H1 (cell line): Measurements from ENCODE around the gene CPLX1. TPM values are rescaled to one million over a fixed set of nuclear protein-coding genes. Genes with fewer than 3 reads are reported as not detected.
A peak's percentile ranks its signal among the peaks of the same experiment; 100 is the strongest.

Experiments
- CTCF ChIA-PET: fragments of 300-600 bp; sonication (Branson Sonifier 250); formaldehyde crosslinking; loops from one replicate; lab custom pipeline; 2021; ENCODE audit not compliant: partially characterized antibody; lab: Charles Lee
- POLR2A ChIA-PET: fragments of 300-600 bp; sonication (Branson Sonifier 250); formaldehyde crosslinking; loops from one replicate; lab custom pipeline; 2021; ENCODE audit warnings: inconsistent platforms; ENCODE audit not compliant: partially characterized antibody; lab: Charles Lee
- DNase-seq, 2 experiments: peaks; one replicate each; pipeline versions ENCODE4 v3.0.0 to v3.0.0-alpha.2; 2010 to 2022; ENCODE audit warnings: low spot score in 2 of 2, low read depth in 1 of 2, mixed read lengths in 1 of 2
- FAIRE-seq: peaks from 2 replicates; lab custom pipeline; 2011; peaks lifted over from hg19 to GRCh38; lab: Jason Lieb, UNC
- H2AFZ ChIP-seq: 2 replicates; pipeline ENCODE4 v1.8.1; 2012; ENCODE audit warnings: low read length, inconsistent platforms
- H2AK5ac ChIP-seq: 2 replicates; pipeline ENCODE4 v1.6.1; 2013; ENCODE audit warnings: low read depth, low read length
- H2BK120ac ChIP-seq: replicated peaks from 2 replicates; pipeline ENCODE3; 2013; ENCODE audit warnings: low read depth, low read length, inconsistent platforms
- H2BK12ac ChIP-seq: 2 replicates; pipeline ENCODE4 v1.6.1; 2013; ENCODE audit warnings: low read depth, low read length
- H2BK15ac ChIP-seq: 2 replicates; pipeline ENCODE4 v1.6.1; 2013; ENCODE audit warnings: low read length
- H2BK20ac ChIP-seq: 2 replicates; pipeline ENCODE4 v1.6.1; 2013; ENCODE audit warnings: low read length
- H2BK5ac ChIP-seq: 2 replicates; pipeline ENCODE4 v1.6.1; 2013; ENCODE audit warnings: low read depth, low read length
- H3K14ac ChIP-seq: 2 replicates; pipeline ENCODE4 v1.6.1; 2013; ENCODE audit warnings: inconsistent platforms; ENCODE audit not compliant: insufficient read length
- H3K18ac ChIP-seq: 2 replicates; pipeline ENCODE4 v1.6.1; 2013; ENCODE audit warnings: low read length; ENCODE audit errors: extremely low read depth
- H3K23ac ChIP-seq: 2 replicates; pipeline ENCODE4 v1.6.1; 2013; ENCODE audit warnings: inconsistent platforms; ENCODE audit not compliant: insufficient read length
- H3K23me2 ChIP-seq: 2 replicates; pipeline ENCODE4 v1.6.1; 2013; ENCODE audit warnings: low read depth, low read length
- H3K27ac ChIP-seq: 2 replicates; pipeline ENCODE4 v1.6.1; 2011; ENCODE audit warnings: low read depth, low read length, inconsistent platforms
- H3K27me3 ChIP-seq, 4 experiments: replicated peaks in 1 of 4; 1 replicate in 1 of 4; 2 replicates in 3 of 4; pipeline versions ENCODE4 v1.6.1 to v1.8.1; 2011 to 2013; ENCODE audit warnings: low read length in 3 of 4, mild to moderate bottlenecking in 3 of 4, inconsistent platforms in 2 of 4, mixed read lengths in 2 of 4, moderate library complexity in 1 of 4; ENCODE audit not compliant: control insufficient read depth in 3 of 4, insufficient read depth in 3 of 4; ENCODE audit errors: extremely low read depth in 1 of 4
- H3K36me3 ChIP-seq, 4 experiments: 2 replicates each; pipeline versions ENCODE4 v1.6.1 to v1.8.1; 2011 to 2013; ENCODE audit warnings: mild to moderate bottlenecking in 4 of 4, low read length in 3 of 4, moderate library complexity in 2 of 4, control low read depth in 1 of 4, inconsistent platforms in 1 of 4; ENCODE audit not compliant: insufficient read depth in 4 of 4, control insufficient read depth in 2 of 4
- H3K4ac ChIP-seq: replicated peaks from 2 replicates; pipeline ENCODE3; 2013; ENCODE audit warnings: low read length, low read depth, mixed read lengths, inconsistent platforms; ENCODE audit not compliant: insufficient read length
- H3K4me1 ChIP-seq, 4 experiments: replicated peaks in 1 of 4; 1 replicate in 1 of 4; 2 replicates in 3 of 4; pipeline versions ENCODE4 v1.6.1 to v1.8.1; 2011 to 2013; ENCODE audit warnings: low read length in 3 of 4, inconsistent platforms in 2 of 4, mixed read lengths in 1 of 4; ENCODE audit not compliant: insufficient read depth in 4 of 4, control insufficient read depth in 3 of 4
- H3K4me2 ChIP-seq, 2 experiments: 2 replicates each; pipeline versions ENCODE4 v1.6.1 to v1.8.1; 2011 to 2013; ENCODE audit warnings: low read depth in 2 of 2, low read length in 2 of 2, control low read depth in 1 of 2, inconsistent platforms in 1 of 2, mild to moderate bottlenecking in 1 of 2; ENCODE audit not compliant: insufficient read depth in 1 of 2
- H3K4me3 ChIP-seq, 4 experiments: fragments of 200-600, 300-600 bp in 1 of 4; sonication (generic), shearing (Covaris generic), sonication (Bioruptor Twin) in 1 of 4; 2 replicates each; pipeline versions ENCODE4 v1.5.1 to v1.8.1; 2011 to 2016; ENCODE audit warnings: low read length in 4 of 4, low read depth in 3 of 4, control low read depth in 2 of 4, inconsistent platforms in 2 of 4, mild to moderate bottlenecking in 2 of 4, mixed read lengths in 1 of 4, moderate library complexity in 1 of 4; ENCODE audit not compliant: insufficient read depth in 2 of 4; ENCODE audit errors: extremely low read depth in 1 of 4
- H3K56ac ChIP-seq: replicated peaks from 2 replicates; pipeline ENCODE3; 2013; ENCODE audit warnings: low read depth, mild to moderate bottlenecking, mixed read lengths, low read length, inconsistent platforms; ENCODE audit not compliant: insufficient read length
- H3K79me1 ChIP-seq: 2 replicates; pipeline ENCODE4 v1.6.1; 2013; ENCODE audit warnings: low read depth, low read length, control low read depth
- H3K79me2 ChIP-seq, 2 experiments: 2 replicates each; pipeline versions ENCODE4 v1.6.1 to v1.8.1; 2012 to 2013; ENCODE audit warnings: low read length in 2 of 2, mild to moderate bottlenecking in 2 of 2, inconsistent platforms in 1 of 2; ENCODE audit not compliant: insufficient read depth in 2 of 2, control insufficient read depth in 1 of 2
- H3K9ac ChIP-seq, 4 experiments: replicated peaks in 1 of 4; 1 replicate in 1 of 4; 2 replicates in 3 of 4; pipeline versions ENCODE4 v1.6.1 to v1.8.1; 2011 to 2013; ENCODE audit warnings: low read depth in 3 of 4, low read length in 3 of 4, control low read depth in 2 of 4, mild to moderate bottlenecking in 2 of 4, moderate library complexity in 2 of 4, inconsistent platforms in 1 of 4; ENCODE audit errors: extremely low read depth in 1 of 4
- H3K9me3 ChIP-seq, 2 experiments: 2 replicates each; pipeline versions ENCODE4 v1.6.1 to v1.8.1; 2012 to 2013; ENCODE audit warnings: mild to moderate bottlenecking in 2 of 2, moderate library complexity in 2 of 2, control low read depth in 1 of 2, inconsistent platforms in 1 of 2, low read depth in 1 of 2, low read length in 1 of 2, mixed read lengths in 1 of 2; ENCODE audit not compliant: insufficient read depth in 2 of 2
- H4K20me1 ChIP-seq, 2 experiments: replicated peaks in 1 of 2; 2 replicates each; pipeline versions ENCODE3 to v1.8.1; 2011 to 2013; ENCODE audit warnings: inconsistent platforms in 2 of 2, low read length in 2 of 2, mild to moderate bottlenecking in 1 of 2; ENCODE audit not compliant: insufficient read depth in 2 of 2, control insufficient read depth in 1 of 2
- H4K5ac ChIP-seq: 2 replicates; pipeline ENCODE4 v1.6.1; 2013; ENCODE audit warnings: low read length, low read depth, mixed read lengths, inconsistent platforms; ENCODE audit not compliant: insufficient read length
- H4K8ac ChIP-seq: 2 replicates; pipeline ENCODE4 v1.8.0; 2013; ENCODE audit warnings: mild to moderate bottlenecking, moderate library complexity, low read length, inconsistent platforms; ENCODE audit not compliant: insufficient read depth; ENCODE audit errors: extremely low read depth
- H4K91ac ChIP-seq: replicated peaks from 2 replicates; pipeline ENCODE3; 2013; ENCODE audit warnings: low read length, mixed read lengths, inconsistent platforms; ENCODE audit not compliant: insufficient read length
- ASH2L ChIP-seq: fragments of 200-600, 300-600 bp; sonication (generic); IDR thresholded peaks from one replicate; pipeline ENCODE4 v1.7.1; 2017; ENCODE audit warnings: low read length
- ATF3 ChIP-seq: IDR thresholded peaks from 2 replicates; pipeline ENCODE4 v1.6.1; 2011; ENCODE audit warnings: low read depth, mild to moderate bottlenecking, low read length; ENCODE audit not compliant: insufficient read depth
- CTBP2 ChIP-seq: IDR thresholded peaks from 2 replicates; pipeline ENCODE4 v1.7.0; 2011; ENCODE audit warnings: borderline replicate concordance, mild to moderate bottlenecking, moderate library complexity, mixed read lengths, low read length; ENCODE audit not compliant: insufficient read depth, insufficient read length
- JUN ChIP-seq: IDR thresholded peaks from 2 replicates; pipeline ENCODE4 v1.6.1; 2011; ENCODE audit warnings: low read depth, mild to moderate bottlenecking, improper control_type of control experiment, low read length
- KDM4A ChIP-seq: IDR thresholded peaks from one replicate; pipeline ENCODE4 v1.7.1; 2012; ENCODE audit warnings: low read depth, mild to moderate bottlenecking, moderate library complexity, low read length, inconsistent platforms; ENCODE audit not compliant: severe bottlenecking
- MAX ChIP-seq: IDR thresholded peaks from 2 replicates; pipeline ENCODE4 v1.6.1; 2012; ENCODE audit warnings: inconsistent platforms
- NANOG ChIP-seq: IDR thresholded peaks from 2 replicates; pipeline ENCODE4 v1.6.1; 2011; ENCODE audit warnings: low read length, low read depth, mild to moderate bottlenecking, inconsistent platforms; ENCODE audit not compliant: insufficient read depth, poor library complexity, severe bottlenecking
- NRF1 ChIP-seq: IDR thresholded peaks from 2 replicates; pipeline ENCODE4 v1.6.1; 2011; ENCODE audit warnings: mild to moderate bottlenecking, low read depth, low read length, improper control_type of control experiment
- POLR2A ChIP-seq, 2 experiments: IDR thresholded peaks; 1 replicate in 1 of 2; 2 replicates in 1 of 2; pipeline ENCODE4 v1.6.1; 2011; ENCODE audit warnings: low read depth in 2 of 2, low read length in 2 of 2, mild to moderate bottlenecking in 2 of 2; ENCODE audit errors: control extremely low read depth in 1 of 2
- RBBP5 ChIP-seq: IDR thresholded peaks from 2 replicates; pipeline ENCODE4 v1.7.1; 2012; ENCODE audit warnings: low read depth, mild to moderate bottlenecking, inconsistent platforms, low read length, moderate library complexity, borderline replicate concordance
- TBP ChIP-seq: IDR thresholded peaks from 2 replicates; pipeline ENCODE4 v1.6.1; 2011; ENCODE audit warnings: low read depth, low read length, improper control_type of control experiment
- WGBS, 2 experiments: shearing (Covaris generic) in 1 of 2; methylation state at CpG; one replicate each; pipeline versions ENCODE4 v1.1.6 to v1.1.7; 2013 to 2015; ENCODE audit warnings: low lambda C conversion rate in 2 of 2, mixed read lengths in 2 of 2, inconsistent platforms in 1 of 2, low coverage in 1 of 2, missing lambda C conversion rate in 1 of 2; ENCODE audit not compliant: insufficient replicate concordance in 2 of 2, insufficient coverage in 1 of 2, insufficient read length in 1 of 2; ENCODE audit errors: extremely low coverage in 1 of 2, missing lambda C conversion rate in 1 of 2; 5-methylcytosine and 5-hydroxymethylcytosine counted together
- polyA plus RNA-seq, 7 experiments: library from polyadenylated mRNA; depleted of rRNA in 3 of 7; stranded (reverse) in 5 of 7; unstranded in 2 of 7; fragments of >200 nt in 5 of 7; fragments of 200-250 nt in 2 of 7; gene quantifications; 1 replicate in 5 of 7; 2 replicates in 1 of 7; 4 replicates in 1 of 7; pipeline versions ENCODE4 v1.2.1 to v1.2.3, GENCODE V29; 2011 to 2013; ENCODE audit warnings: missing spikeins in 2 of 7, mixed read lengths in 2 of 7
- total RNA-seq: library from RNA; stranded (reverse); fragmentation: NEBNext Ultra II Directional; extraction: Animal tissue kit (Norgen Biotek cat#: 25700); gene quantifications from 2 replicates; pipeline ENCODE4 v1.2.1, GENCODE V29; 2021

The CPLX1 gene
- total and polyA plus RNA-seq, 2 of the 8 experiments (the other 6 are each of a cell fraction or from before 2014, with no cell fraction given) = 0.32 to 0.56 TPM

- no peak overlapping the region for H2AK5ac ChIP-seq
- H3K36me3 ChIP-seq = no peaks in the 10 kb centered on the region
- H3K14ac ChIP-seq = no peak overlapping the region
- no peak overlapping the region for H3K56ac ChIP-seq
- H2BK5ac ChIP-seq = no peak overlapping the region
- no peak overlapping the region for H2BK20ac ChIP-seq
- H4K91ac ChIP-seq = no peak overlapping the region
- H2BK12ac ChIP-seq = no peak overlapping the region
- H4K20me1 ChIP-seq = peaks cover 4 to 8% of the 10 kb centered on the region in 2 experiments
- CTCF ChIA-PET = interaction anchor here (0.7 to 3.7 kb wide), 13 partner anchors 8 to 576 kb away, joined by 3 to 17 read pairs (median 4); no protein-coding TSS in a partner anchor
- no peak overlapping the region for H2BK120ac ChIP-seq
- 18% methylated on average over 31 of the region's 71 CpGs; no CpG with 5 or more reads in 1 of the 2 experiments for WGBS, 2 experiments
- peaks cover 5% of the 10 kb centered on the region; the same call in 1 of the 2 replicates for H3K23me2 ChIP-seq
- H3K27ac ChIP-seq = no peak overlapping the region
- H3K9ac ChIP-seq = no peak overlapping the region
- H3K4me2 ChIP-seq = peak overlapping the region; percentile 77 to 87
- H3K79me1 ChIP-seq = no peaks in the 10 kb centered on the region
- H3K18ac ChIP-seq = peak overlapping the region; percentile 7; the same call in 1 of the 2 replicates
- H3K9me3 ChIP-seq = no peaks in the 10 kb centered on the region
- no peak for DNase-seq
- H4K5ac ChIP-seq = no peak overlapping the region
- no peak overlapping the region for H2BK15ac ChIP-seq
- H3K23ac ChIP-seq = no peak overlapping the region
- H3K4ac ChIP-seq = no peak overlapping the region
- no peak overlapping the region; the same call in 1 of the 2 replicates for H2AFZ ChIP-seq
- peaks cover 5 to 38% (median 21%) of the 10 kb centered on the region in 4 experiments for H3K4me1 ChIP-seq
- H3K27me3 ChIP-seq = peaks cover 19 to 60% (median 51%) of the 10 kb centered on the region in 4 experiments
- POLR2A ChIA-PET = interaction anchor here (0.8 to 2.5 kb wide), 4 partner anchors 11 to 61 kb away, joined by 3 to 14 read pairs (median 4); no protein-coding TSS in a partner anchor
- no peak for FAIRE-seq
- no peak overlapping the region for H4K8ac ChIP-seq
- no peaks in the 10 kb centered on the region for H3K79me2 ChIP-seq
- H3K4me3 ChIP-seq = peak overlapping the region; percentile 17 to 62 (median 38)
- peak; percentile 73 for TF ChIP-seq KDM4A
- TF ChIP-seq MAX = peak; percentile 72
- TF ChIP-seq CTBP2 = no peak
- TF ChIP-seq ASH2L = peak; percentile 44
- TF ChIP-seq JUN = no peak
- TF ChIP-seq RBBP5 = no peak
- no peak for TF ChIP-seq NRF1
- TF ChIP-seq ATF3 = no peak
- no peak for TF ChIP-seq POLR2A (IDR thresholded peaks at IDR 0.05; ENCODE audit: control extremely low read depth in 1 of 2, low read depth in 2 of 2, low read length in 2 of 2)
- TF ChIP-seq NANOG = no peak
- TF ChIP-seq TBP = no peak
These were observed 30.8 kb downstream of the CPLX1 start for GRCh38 chr4:794900-795725.
